Stimulated activated CD4-positive, alpha-beta T cell treated with anti-CD3 and anti-CD28 coated beads, TNF-alpha, amount 100 ng/mL, for 1 hour (primary cell): ENCODE measurements around the gene TET2.
A peak's percentile ranks its signal among the peaks of the same experiment; 100 is the strongest.
"Not testable (repeated sequence)": the region's sequence is repeated elsewhere in the genome, so short reads cannot be mapped to it uniquely, and the experiment has no call there.

Experiments
- DNase-seq, 3 donors: peaks; one replicate each; pipeline ENCODE4 v3.0.0-alpha.2; 2020; ENCODE audit warnings: low read depth in 3 of 3, low spot score in 1 of 3

Gene TET2

GRCh38 chr4:105282489-105282888 lies 135.8 kb downstream of the TET2 start:
- no peak for DNase-seq

DNA sequence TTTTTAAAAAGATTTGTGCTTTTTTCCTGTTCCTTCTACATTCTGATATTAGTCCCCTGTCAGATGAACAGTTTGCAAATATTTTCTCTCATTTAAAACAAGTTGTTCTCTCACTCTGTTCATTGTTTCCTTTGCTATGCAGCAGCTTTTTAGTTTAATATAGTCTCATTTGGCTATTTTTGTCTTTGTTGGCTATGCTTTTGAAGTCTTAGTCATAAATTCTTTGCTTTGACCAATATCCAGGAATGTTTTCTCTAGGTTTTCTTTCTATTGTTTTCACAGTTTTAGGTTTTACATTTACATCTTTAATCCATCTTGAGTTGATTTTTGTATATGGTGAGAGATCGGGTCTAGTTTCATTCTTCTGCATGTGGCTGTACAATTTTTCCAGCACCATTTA lies 136.8 kb downstream of the TET2 start:
- no peak for DNase-seq

DNA sequence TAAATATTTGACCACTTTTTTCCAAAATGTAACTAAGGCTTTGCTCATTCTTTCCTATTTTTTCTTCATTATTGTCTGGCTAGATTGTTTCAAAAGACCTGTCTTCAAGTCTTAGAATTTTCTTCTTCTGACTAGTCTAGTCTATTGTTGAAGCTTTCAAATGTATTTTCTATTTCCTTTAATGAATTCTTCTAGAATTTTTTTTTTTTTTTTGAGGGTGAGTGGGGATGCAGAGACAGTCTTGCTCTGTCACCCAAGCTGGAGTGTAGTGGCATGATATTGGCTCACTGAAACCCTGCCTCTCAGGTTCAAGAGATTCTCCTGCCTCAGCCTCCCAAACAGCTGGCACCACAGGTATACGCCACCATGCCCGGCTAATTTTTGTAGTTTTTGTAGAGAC lies 141.4 kb downstream of the TET2 start:
- no peak for DNase-seq

- no peak for DNase-seq
Observed at GRCh38 chr4:105291925-105292324, 145.2 kb downstream of the TET2 start.

DNA sequence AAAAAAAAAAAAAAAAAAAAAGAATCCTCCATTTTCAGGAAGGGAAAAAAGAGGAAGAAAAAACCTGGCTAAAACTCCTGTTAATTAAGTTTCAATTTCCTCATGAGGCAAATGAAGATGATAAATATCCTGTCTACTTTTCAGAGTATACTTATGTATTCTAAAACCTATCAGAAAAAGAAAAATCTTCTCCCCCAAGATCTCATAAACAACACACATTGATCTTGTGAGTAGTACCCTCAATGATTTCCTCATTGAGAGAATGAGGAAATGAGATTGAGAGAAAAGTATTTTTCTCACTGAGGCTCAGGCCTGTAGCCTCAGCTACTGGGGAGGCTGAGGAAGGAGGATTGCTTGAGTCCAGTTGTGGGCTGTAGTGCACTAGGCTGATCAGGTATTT lies 146.7 kb downstream of the TET2 start:
- no peak for DNase-seq

- no peak for DNase-seq
Observed at GRCh38 chr4:105296672-105297071, 150.0 kb downstream of the TET2 start.

DNA sequence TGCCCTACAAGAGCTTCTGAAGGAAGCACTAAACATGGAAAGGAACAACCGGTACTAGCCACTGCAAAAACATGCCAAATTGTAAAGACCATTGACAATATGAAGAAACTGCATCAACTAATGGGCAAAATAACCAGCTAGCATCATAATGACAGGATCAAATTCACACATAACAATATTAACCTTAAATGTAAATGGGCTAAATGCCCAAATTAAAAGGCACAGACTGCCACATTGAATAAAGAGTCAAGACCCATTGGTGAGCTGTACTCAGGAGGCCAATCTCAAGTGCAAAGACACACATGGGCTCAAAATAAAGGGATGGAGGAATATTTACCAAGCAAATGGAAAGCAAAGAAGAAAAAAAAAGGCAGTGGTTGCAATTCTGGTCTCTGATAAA lies 152.4 kb downstream of the TET2 start:
- DNase-seq, result not testable (repeated sequence)

- DNase-seq, result no peak
Observed at GRCh38 chr4:105304085-105304484, 157.4 kb downstream of the TET2 start.

- DNase-seq, result no peak
Observed at GRCh38 chr4:105305019-105305836, 158.6 kb downstream of the TET2 start.

GRCh38 chr4:105306158-105306781 lies 159.6 kb downstream of the TET2 start:
- DNase-seq, result peak in 1 of 3 donors; percentile 14

GRCh38 chr4:105306820-105307219 lies 160.1 kb downstream of the TET2 start:
- DNase-seq, result no peak

DNA sequence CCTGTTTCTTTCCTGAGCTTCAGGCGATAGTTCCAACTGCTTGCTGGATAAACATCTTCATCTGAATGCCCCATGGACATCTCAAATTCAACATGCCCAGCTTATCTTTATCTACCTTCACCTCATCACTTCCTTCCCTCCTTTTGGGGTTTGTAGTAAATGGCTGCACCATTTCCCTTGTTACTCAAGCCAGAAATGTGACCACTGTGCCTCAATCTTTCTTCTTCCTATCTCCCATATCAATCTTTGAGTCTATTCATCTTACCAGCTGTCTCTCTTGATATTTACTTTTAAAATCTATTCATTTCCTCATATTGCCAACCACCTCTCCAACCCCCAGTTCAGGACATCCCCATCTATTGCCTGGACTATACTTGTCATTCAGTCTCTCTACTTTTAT lies 171.8 kb downstream of the TET2 start:
- no peak for DNase-seq

- no peak for DNase-seq
Observed at GRCh38 chr4:105327222-105327621, 180.5 kb downstream of the TET2 start.

DNA sequence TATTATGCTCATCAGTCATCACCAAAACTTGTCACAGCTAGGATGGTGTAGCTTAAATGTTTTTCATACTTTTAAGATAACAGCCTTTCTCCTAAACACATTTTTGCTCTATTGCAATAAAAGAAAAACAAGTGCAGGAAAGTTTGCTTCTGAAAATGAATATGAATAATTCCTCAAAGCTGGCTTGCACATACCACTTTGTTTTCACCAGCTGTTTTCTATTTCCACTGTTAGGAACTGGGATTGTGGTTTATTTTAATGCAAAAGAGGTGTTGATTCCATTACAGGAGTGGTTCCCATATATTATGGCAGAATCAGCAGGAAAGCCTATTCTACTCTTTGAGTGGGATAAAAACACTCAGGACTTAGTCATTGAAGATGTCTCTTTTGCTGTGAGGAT lies 181.3 kb downstream of the TET2 start:
- DNase-seq, result no peak

DNA sequence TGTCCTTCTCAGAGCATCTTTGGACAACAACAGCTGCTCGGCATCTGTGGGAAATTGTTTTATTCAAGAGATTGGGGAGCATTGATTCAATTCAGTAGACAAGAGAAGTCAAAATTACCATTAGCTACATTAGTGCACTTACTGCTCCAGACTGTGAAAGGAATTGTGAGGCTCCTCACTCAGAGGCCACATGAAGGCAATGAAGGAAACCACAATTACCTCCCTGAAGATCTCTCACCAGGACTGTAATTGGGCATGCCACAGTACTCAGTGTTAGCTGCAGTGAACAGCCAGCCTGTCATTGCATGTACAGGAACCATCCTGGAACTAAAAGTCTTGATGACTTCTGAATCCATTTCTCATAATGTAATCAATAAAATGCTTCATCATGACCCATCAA lies 182.4 kb downstream of the TET2 start:
- no peak for DNase-seq
